Body of pancreas (tissue), 4 donors: Measurements from ENCODE around the gene ETV5.

ENCODE experiments used
- POLR2A ChIP-seq, 3 donors: fragments of 450-650 bp; IDR thresholded peaks; one replicate each; pipeline ENCODE4 v1.6.1; 2016; ENCODE audit warnings: antibody characterized with exemption in 3 of 3, mild to moderate bottlenecking in 2 of 3
- TF ChIP-seq, protein P1 (sequence below), 7 experiments: fragments of 450-650 bp in 4 of 7; fragments of 200-600 bp in 3 of 7; sonication (generic) in 3 of 7; IDR thresholded peaks; one replicate each; pipeline ENCODE4 v1.5.1; 2016 to 2019; ENCODE audit warnings: antibody characterized with exemption in 7 of 7

- TF ChIP-seq, protein P1, sequence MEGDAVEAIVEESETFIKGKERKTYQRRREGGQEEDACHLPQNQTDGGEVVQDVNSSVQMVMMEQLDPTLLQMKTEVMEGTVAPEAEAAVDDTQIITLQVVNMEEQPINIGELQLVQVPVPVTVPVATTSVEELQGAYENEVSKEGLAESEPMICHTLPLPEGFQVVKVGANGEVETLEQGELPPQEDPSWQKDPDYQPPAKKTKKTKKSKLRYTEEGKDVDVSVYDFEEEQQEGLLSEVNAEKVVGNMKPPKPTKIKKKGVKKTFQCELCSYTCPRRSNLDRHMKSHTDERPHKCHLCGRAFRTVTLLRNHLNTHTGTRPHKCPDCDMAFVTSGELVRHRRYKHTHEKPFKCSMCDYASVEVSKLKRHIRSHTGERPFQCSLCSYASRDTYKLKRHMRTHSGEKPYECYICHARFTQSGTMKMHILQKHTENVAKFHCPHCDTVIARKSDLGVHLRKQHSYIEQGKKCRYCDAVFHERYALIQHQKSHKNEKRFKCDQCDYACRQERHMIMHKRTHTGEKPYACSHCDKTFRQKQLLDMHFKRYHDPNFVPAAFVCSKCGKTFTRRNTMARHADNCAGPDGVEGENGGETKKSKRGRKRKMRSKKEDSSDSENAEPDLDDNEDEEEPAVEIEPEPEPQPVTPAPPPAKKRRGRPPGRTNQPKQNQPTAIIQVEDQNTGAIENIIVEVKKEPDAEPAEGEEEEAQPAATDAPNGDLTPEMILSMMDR (IDR thresholded peaks at IDR 0.05) = peak in 5 of 7 experiments; percentile 17 to 49 (median 25)
- TF ChIP-seq POLR2A (IDR thresholded peaks at IDR 0.05) = no peak
These were observed 105.9 kb downstream of the ETV5 start for GRCh38 chr3:186002884-186003472.
